ENCODE data around the gene MBOAT2. TPM values are rescaled to one million over a fixed set of nuclear protein-coding genes. Genes with fewer than 3 reads are reported as not detected.

Gene MBOAT2
- total RNA-seq, 1 experiment from 2014 or later: 34.8 TPM

DNA sequence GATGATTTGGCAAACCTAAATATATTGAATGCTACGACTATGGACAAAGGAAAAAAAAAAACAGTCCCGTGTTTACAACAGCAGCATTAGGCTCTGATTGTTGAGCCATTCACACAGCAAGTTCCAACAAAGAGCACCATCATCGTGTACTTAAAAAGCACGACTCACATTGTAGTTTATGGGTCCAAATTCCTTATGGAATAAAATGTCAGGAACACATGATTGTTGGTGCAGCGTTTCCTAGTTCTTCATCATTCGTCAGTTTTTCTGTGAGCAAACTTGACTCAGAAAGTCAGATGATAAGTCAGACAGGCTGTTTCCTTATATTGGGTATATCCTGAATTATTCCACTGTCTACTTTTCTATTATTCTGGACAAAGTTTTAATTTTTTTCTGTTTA is 156.1 kb downstream of the MBOAT2 start:
- Histone ChIP-seq H3K27me3 (ENCODE audit: control insufficient read depth, insufficient read depth, low read length) (no peaks in the 10 kb centered on the region), H3K4me3 (ENCODE audit: low read depth in 2 of 2, low read length in 2 of 2) (no peak overlapping the region), H3K4me1 (ENCODE audit: control insufficient read depth, insufficient read depth, low read length) (no peaks in the 10 kb centered on the region), H3K36me3 (ENCODE audit: control insufficient read depth, insufficient read depth, low read length) (no peaks in the 10 kb centered on the region), H3K27ac (ENCODE audit: low read length) (no peak overlapping the region), H3K9me3 (ENCODE audit: control insufficient read depth, insufficient read depth, low read depth, low read length) (no peaks in the 10 kb centered on the region)
- no peak for DNase-seq (ENCODE audit: low read depth, low spot score)
- in situ Hi-C loops (cut with HindIII; ENCODE audit: low pct_unique_long_range_greater_than_20kb, low sequenced_read_pairs): no loop called here
- ChIA-PET POLR2A (no interaction called here), CTCF (no interaction called here)
- intact Hi-C loops (cut with micrococcal nuclease; ENCODE audit: unreplicated experiment): no loop called here
- BruUV-seq (replicated peaks): no TSS peak
- TF ChIP-seq TCF7L2 (IDR thresholded peaks at IDR 0.05; ENCODE audit: low read depth, low read length) (no peak), CTCF (IDR thresholded peaks at IDR 0.05) (no peak), POLR2AphosphoS5 (IDR thresholded peaks at IDR 0.05; ENCODE audit: low read depth, low read length) (no peak), SIN3A (IDR thresholded peaks at IDR 0.05; ENCODE audit: borderline replicate concordance, insufficient read depth, low read depth, low read length) (no peak)
- TF ChIP-seq, protein P1, sequence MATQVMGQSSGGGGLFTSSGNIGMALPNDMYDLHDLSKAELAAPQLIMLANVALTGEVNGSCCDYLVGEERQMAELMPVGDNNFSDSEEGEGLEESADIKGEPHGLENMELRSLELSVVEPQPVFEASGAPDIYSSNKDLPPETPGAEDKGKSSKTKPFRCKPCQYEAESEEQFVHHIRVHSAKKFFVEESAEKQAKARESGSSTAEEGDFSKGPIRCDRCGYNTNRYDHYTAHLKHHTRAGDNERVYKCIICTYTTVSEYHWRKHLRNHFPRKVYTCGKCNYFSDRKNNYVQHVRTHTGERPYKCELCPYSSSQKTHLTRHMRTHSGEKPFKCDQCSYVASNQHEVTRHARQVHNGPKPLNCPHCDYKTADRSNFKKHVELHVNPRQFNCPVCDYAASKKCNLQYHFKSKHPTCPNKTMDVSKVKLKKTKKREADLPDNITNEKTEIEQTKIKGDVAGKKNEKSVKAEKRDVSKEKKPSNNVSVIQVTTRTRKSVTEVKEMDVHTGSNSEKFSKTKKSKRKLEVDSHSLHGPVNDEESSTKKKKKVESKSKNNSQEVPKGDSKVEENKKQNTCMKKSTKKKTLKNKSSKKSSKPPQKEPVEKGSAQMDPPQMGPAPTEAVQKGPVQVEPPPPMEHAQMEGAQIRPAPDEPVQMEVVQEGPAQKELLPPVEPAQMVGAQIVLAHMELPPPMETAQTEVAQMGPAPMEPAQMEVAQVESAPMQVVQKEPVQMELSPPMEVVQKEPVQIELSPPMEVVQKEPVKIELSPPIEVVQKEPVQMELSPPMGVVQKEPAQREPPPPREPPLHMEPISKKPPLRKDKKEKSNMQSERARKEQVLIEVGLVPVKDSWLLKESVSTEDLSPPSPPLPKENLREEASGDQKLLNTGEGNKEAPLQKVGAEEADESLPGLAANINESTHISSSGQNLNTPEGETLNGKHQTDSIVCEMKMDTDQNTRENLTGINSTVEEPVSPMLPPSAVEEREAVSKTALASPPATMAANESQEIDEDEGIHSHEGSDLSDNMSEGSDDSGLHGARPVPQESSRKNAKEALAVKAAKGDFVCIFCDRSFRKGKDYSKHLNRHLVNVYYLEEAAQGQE (IDR thresholded peaks at IDR 0.05; ENCODE audit: insufficient read depth in 1 of 2, low read depth in 2 of 2, low read length in 1 of 2): no peak
- ATAC-seq: no peak

- Histone ChIP-seq H3K27ac (ENCODE audit: low read length) (no peak overlapping the region), H3K36me3 (ENCODE audit: control insufficient read depth, insufficient read depth, low read length) (no peaks in the 10 kb centered on the region), H3K4me1 (ENCODE audit: control insufficient read depth, insufficient read depth, low read length) (peaks cover 4% of the 10 kb centered on the region; the same call in 1 of the 2 replicates), H3K4me3 (ENCODE audit: low read depth in 2 of 2, low read length in 2 of 2) (no peak overlapping the region), H3K9me3 (ENCODE audit: control insufficient read depth, insufficient read depth, low read depth, low read length) (no peaks in the 10 kb centered on the region), H3K27me3 (ENCODE audit: control insufficient read depth, insufficient read depth, low read length) (no peaks in the 10 kb centered on the region)
- no peak for TF ChIP-seq TCF7L2 (IDR thresholded peaks at IDR 0.05; ENCODE audit: low read depth, low read length)
- TF ChIP-seq, protein P1 (IDR thresholded peaks at IDR 0.05; ENCODE audit: insufficient read depth in 1 of 2, low read depth in 2 of 2, low read length in 1 of 2): no peak
- no peak for TF ChIP-seq POLR2AphosphoS5 (IDR thresholded peaks at IDR 0.05; ENCODE audit: low read depth, low read length)
- no peak for TF ChIP-seq SIN3A (IDR thresholded peaks at IDR 0.05; ENCODE audit: borderline replicate concordance, insufficient read depth, low read depth, low read length)
- TF ChIP-seq CTCF (IDR thresholded peaks at IDR 0.05): no peak
- BruUV-seq (replicated peaks): no TSS peak
- ChIA-PET CTCF (no interaction called here), POLR2A (interaction anchor here (0.5 kb wide), 1 partner anchor 117 kb away, joined by 3 read pairs; no protein-coding TSS in a partner anchor)
- no peak for ATAC-seq
- in situ Hi-C loops (cut with HindIII; ENCODE audit: low pct_unique_long_range_greater_than_20kb, low sequenced_read_pairs) (no loop called here), intact Hi-C loops (cut with micrococcal nuclease; ENCODE audit: unreplicated experiment) (no loop called here)
- DNase-seq (ENCODE audit: low read depth, low spot score): no peak
Measured at GRCh38 chr2:8841932-8842331, 161.6 kb downstream of the MBOAT2 start.

Measured in Panc1 (cell line).